Activated CD8-positive, alpha-beta T cell treated with anti-CD3 and anti-CD28 coated beads for 36 hours (primary cell): ENCODE data around the gene ABCC8. TPM values are rescaled to one million over a fixed set of nuclear protein-coding genes. Genes with fewer than 3 reads are reported as not detected.

ENCODE experiments used
- ATAC-seq: fragments of 200-7000 bp; cut with Tn5 transposase; one replicate; pipeline ENCODE4 v1.10.0; 2021; ENCODE audit warnings: mild to moderate bottlenecking, moderate library complexity
- CTCF ChIA-PET: fragments of 350-600 bp; sonication (Branson Sonifier 250); formaldehyde crosslinking; loops from one replicate; lab custom pipeline; 2021; ENCODE audit warnings: antibody characterized with exemption; lab: Charles Lee
- POLR2A ChIA-PET: fragments of 350-600 bp; sonication (Branson Sonifier 250); formaldehyde crosslinking; loops from one replicate; lab custom pipeline; 2021; ENCODE audit warnings: antibody characterized with exemption; lab: Charles Lee
- DNase-seq: peaks from one replicate; pipeline ENCODE4 v3.0.0-alpha.2; 2020
- H3K27ac Mint-ChIP-seq: one replicate; pipeline ENCODE4 v1.8.0; 2021; ENCODE audit warnings: mild to moderate bottlenecking, mixed read lengths
- H3K27me3 Mint-ChIP-seq: one replicate; pipeline ENCODE4 v1.8.0; 2021; ENCODE audit warnings: mixed read lengths
- H3K36me3 Mint-ChIP-seq: one replicate; pipeline ENCODE4 v1.8.0; 2021; ENCODE audit warnings: low read depth, mixed read lengths
- H3K4me1 Mint-ChIP-seq: one replicate; pipeline ENCODE4 v1.8.0; 2021; ENCODE audit warnings: low read depth, mixed read lengths
- H3K4me3 Mint-ChIP-seq: one replicate; pipeline ENCODE4 v1.8.0; 2021; ENCODE audit warnings: mild to moderate bottlenecking, moderate library complexity, mixed read lengths
- H3K9me3 Mint-ChIP-seq: one replicate; pipeline ENCODE4 v1.8.0; 2021; ENCODE audit warnings: mixed read lengths
- CTCF ChIP-seq: fragments of 200-600 bp; IDR thresholded peaks from one replicate; pipeline ENCODE4 v1.8.0; 2022; ENCODE audit warnings: antibody characterized with exemption, mild to moderate bottlenecking
- intact Hi-C: fragments of 100-400 bp; cut with micrococcal nuclease; formaldehyde crosslinking; loops from one replicate; pipeline ENCODE4 v1.10.0; 2022
- total RNA-seq, 2 experiments: library from RNA; stranded (reverse); gene quantifications; one replicate each; pipeline ENCODE4 v1.2.3, GENCODE V29; 2021

The ABCC8 gene
- total RNA-seq, 2 experiments from 2014 or later: not detected

- no peak for TF ChIP-seq CTCF
- Mint-ChIP-seq H3K4me1 (no peaks in the 10 kb centered on the region), H3K4me3 (no peak overlapping the region), H3K27ac (no peak overlapping the region), H3K9me3 (no peaks in the 10 kb centered on the region), H3K27me3 (peaks cover 7% of the 10 kb centered on the region), H3K36me3 (no peaks in the 10 kb centered on the region)
- ATAC-seq (no peak), DNase-seq (no peak)
- intact Hi-C loops: no loop called here
- ChIA-PET POLR2A (no interaction called here), CTCF (interaction anchor here (1.0 to 2.0 kb wide), 2 partner anchors 8 to 11 kb away, joined by 3 to 4 read pairs; no protein-coding TSS in a partner anchor)
Measured at GRCh38 chr11:17459236-17459896, 17.3 kb downstream of the ABCC8 start.

- ATAC-seq: no peak
- CTCF ChIA-PET: no interaction called here
Measured at GRCh38 chr11:17458268-17458667, 18.4 kb downstream of the ABCC8 start.

GRCh38 chr11:17457396-17458173, 19.1 kb downstream of the ABCC8 start:
- no peak overlapping the region for H3K27ac Mint-ChIP-seq
- POLR2A ChIA-PET: no interaction called here
- ATAC-seq (no peak), DNase-seq (no peak)
- no peaks in the 10 kb centered on the region for H3K36me3 Mint-ChIP-seq
- H3K4me3 Mint-ChIP-seq: no peak overlapping the region
- TF ChIP-seq CTCF: no peak
- H3K4me1 Mint-ChIP-seq: no peaks in the 10 kb centered on the region
- H3K9me3 Mint-ChIP-seq: no peaks in the 10 kb centered on the region
- intact Hi-C loops: no loop called here
- CTCF ChIA-PET: interaction anchor here (0.6 to 1.3 kb wide), 2 partner anchors 71 to 103 kb away, joined by 3 read pairs; no protein-coding TSS in a partner anchor
- H3K27me3 Mint-ChIP-seq: peaks cover 7% of the 10 kb centered on the region

More at GRCh38 chr11:17458268-17458667, 18.4 kb downstream of the ABCC8 start:
- Mint-ChIP-seq H3K36me3 (no peaks in the 10 kb centered on the region), H3K9me3 (no peaks in the 10 kb centered on the region), H3K27me3 (peaks cover 7% of the 10 kb centered on the region), H3K4me3 (no peak overlapping the region), H3K4me1 (no peaks in the 10 kb centered on the region), H3K27ac (no peak overlapping the region)
- DNase-seq: no peak
- intact Hi-C loops: no loop called here
- no peak for TF ChIP-seq CTCF
- POLR2A ChIA-PET: no interaction called here

- POLR2A ChIA-PET: no interaction called here
Measured at GRCh38 chr11:17452668-17453067, 24.0 kb downstream of the ABCC8 start.

More at GRCh38 chr11:17452668-17453067, 24.0 kb downstream of the ABCC8 start:
- DNase-seq (no peak), ATAC-seq (no peak)
- H3K9me3 Mint-ChIP-seq: no peaks in the 10 kb centered on the region
- H3K36me3 Mint-ChIP-seq: no peaks in the 10 kb centered on the region
- H3K27ac Mint-ChIP-seq: no peak overlapping the region
- H3K4me1 Mint-ChIP-seq: no peaks in the 10 kb centered on the region
- CTCF ChIA-PET: no interaction called here
- H3K27me3 Mint-ChIP-seq: peaks cover 9% of the 10 kb centered on the region
- TF ChIP-seq CTCF: no peak
- intact Hi-C loops: no loop called here
- H3K4me3 Mint-ChIP-seq: no peak overlapping the region
